GM12875 (cell line): Measurements from ENCODE around the gene STH.

Experiments used
- H3K4me3 ChIP-seq: one replicate; pipeline ENCODE4 v1.5.1; 2011; ENCODE audit warnings: low read depth, low read length, control low read depth
- CTCF ChIP-seq: IDR thresholded peaks from 2 replicates; pipeline ENCODE4 v1.5.1; 2011; ENCODE audit warnings: low read depth, mild to moderate bottlenecking, control low read depth, inconsistent platforms, low read length, moderate library complexity, borderline replicate concordance; ENCODE audit not compliant: insufficient read depth

STH gene

GRCh38 chr17:46023783-46024388 is 24.8 kb downstream of the STH start:
- no peak for TF ChIP-seq CTCF
- no peak overlapping the region for H3K4me3 ChIP-seq

- H3K4me3 ChIP-seq = no peak overlapping the region
- TF ChIP-seq CTCF = no peak
These were observed 25.5 kb downstream of the STH start for GRCh38 chr17:46024590-46024989.

- H3K4me3 ChIP-seq = no peak overlapping the region
- no peak for TF ChIP-seq CTCF
These were observed 26.0 kb downstream of the STH start for GRCh38 chr17:46025060-46025459.

- TF ChIP-seq CTCF = no peak
- H3K4me3 ChIP-seq = no peak overlapping the region
These were observed 26.6 kb downstream of the STH start for GRCh38 chr17:46025510-46026165.

GRCh38 chr17:46026166-46027047 is 27.4 kb downstream of the STH start:
- no peak for TF ChIP-seq CTCF
- no peak overlapping the region for H3K4me3 ChIP-seq

GRCh38 chr17:46027048-46027975 is 28.3 kb downstream of the STH start:
- no peak overlapping the region for H3K4me3 ChIP-seq
- TF ChIP-seq CTCF = no peak
